ENCODE measurements around the gene NCS1. TPM values are rescaled to one million over a fixed set of nuclear protein-coding genes. Genes with fewer than 3 reads are reported as not detected.

The NCS1 gene
- total RNA-seq, 4 donors from 2014 or later, result 11.6 to 32.5 (median 24.3) TPM

- no peak for TF ChIP-seq POLR2AphosphoS5 (IDR thresholded peaks at IDR 0.05)
- no peak for TF ChIP-seq POLR2A (IDR thresholded peaks at IDR 0.05)
- no peak for TF ChIP-seq CTCF (IDR thresholded peaks at IDR 0.05)
- TF ChIP-seq EP300 (IDR thresholded peaks at IDR 0.05), result no peak
- Histone ChIP-seq H3K4me1 (peaks cover 25% of the 10 kb centered on the region), H3K4me3 (no peak overlapping the region), H3K27ac (peak overlapping the region; percentile 56), H3K9me3 (no peaks in the 10 kb centered on the region), H3K36me3 (peaks cover 55% of the 10 kb centered on the region), H3K27me3 (no peaks in the 10 kb centered on the region)
- WGBS, result 57% methylated on average over 6 of the region's 6 CpGs
- DNase-seq (ENCODE audit: low spot score in 2 of 2), result no peak
Observed at GRCh38 chr9:130128251-130128650, 44.0 kb upstream of the NCS1 start.

GRCh38 chr9:130128733-130129431 lies 43.3 kb upstream of the NCS1 start:
- Histone ChIP-seq H3K27ac (peak overlapping the region; percentile 56), H3K4me3 (no peak overlapping the region), H3K27me3 (no peaks in the 10 kb centered on the region), H3K9me3 (no peaks in the 10 kb centered on the region), H3K36me3 (peaks cover 59% of the 10 kb centered on the region), H3K4me1 (peaks cover 22% of the 10 kb centered on the region)
- TF ChIP-seq EP300 (IDR thresholded peaks at IDR 0.05) (peak; percentile 33), CTCF (IDR thresholded peaks at IDR 0.05) (no peak)
- 50% methylated on average over 13 of the region's 14 CpGs for WGBS
- DNase-seq (ENCODE audit: low spot score in 2 of 2), result no peak

GRCh38 chr9:130129432-130130061 lies 42.7 kb upstream of the NCS1 start:
- Histone ChIP-seq H3K27me3 (no peaks in the 10 kb centered on the region), H3K36me3 (peaks cover 56% of the 10 kb centered on the region), H3K27ac (peak overlapping the region; percentile 56), H3K9me3 (no peaks in the 10 kb centered on the region), H3K4me1 (peaks cover 21% of the 10 kb centered on the region), H3K4me3 (no peak overlapping the region)
- WGBS, result 91% methylated on average over 22 of the region's 22 CpGs
- DNase-seq (ENCODE audit: low spot score in 2 of 2), result no peak
- TF ChIP-seq POLR2A (IDR thresholded peaks at IDR 0.05), result no peak
- TF ChIP-seq EP300 (IDR thresholded peaks at IDR 0.05), result no peak
- no peak for TF ChIP-seq CTCF (IDR thresholded peaks at IDR 0.05)
- no peak for TF ChIP-seq POLR2AphosphoS5 (IDR thresholded peaks at IDR 0.05)

- Histone ChIP-seq H3K27ac (no peak overlapping the region), H3K36me3 (peaks cover 63% of the 10 kb centered on the region), H3K4me3 (no peak overlapping the region), H3K27me3 (no peaks in the 10 kb centered on the region), H3K4me1 (peaks cover 12% of the 10 kb centered on the region), H3K9me3 (no peaks in the 10 kb centered on the region)
- DNase-seq (ENCODE audit: low spot score in 2 of 2), result no peak
- TF ChIP-seq EP300 (IDR thresholded peaks at IDR 0.05), result no peak
- TF ChIP-seq POLR2AphosphoS5 (IDR thresholded peaks at IDR 0.05), result no peak
- 98% methylated on average over 7 of the region's 7 CpGs for WGBS
Observed at GRCh38 chr9:130132746-130133145, 39.5 kb upstream of the NCS1 start.

- Histone ChIP-seq H3K4me3 (no peak overlapping the region), H3K27ac (no peak overlapping the region), H3K36me3 (peaks cover 27% of the 10 kb centered on the region), H3K27me3 (no peaks in the 10 kb centered on the region), H3K9me3 (no peaks in the 10 kb centered on the region), H3K4me1 (peaks cover 23% of the 10 kb centered on the region)
- 90% methylated on average over 15 of the region's 15 CpGs for WGBS
- DNase-seq (ENCODE audit: low spot score in 2 of 2), result no peak
- TF ChIP-seq POLR2AphosphoS5 (IDR thresholded peaks at IDR 0.05) (no peak), CTCF (IDR thresholded peaks at IDR 0.05) (no peak), POLR2A (IDR thresholded peaks at IDR 0.05) (no peak)
Observed at GRCh38 chr9:130137081-130137640, 35.0 kb upstream of the NCS1 start.
